Measurements from ENCODE around the gene RBM33. TPM values are rescaled to one million over a fixed set of nuclear protein-coding genes. Genes with fewer than 3 reads are reported as not detected.

RBM33 gene
- total and polyA plus RNA-seq, 9 of the 15 experiments (the other 6 are each of a cell fraction or from before 2014, with no cell fraction given): 4.4 to 80.7 (median 27.3) TPM

DNA sequence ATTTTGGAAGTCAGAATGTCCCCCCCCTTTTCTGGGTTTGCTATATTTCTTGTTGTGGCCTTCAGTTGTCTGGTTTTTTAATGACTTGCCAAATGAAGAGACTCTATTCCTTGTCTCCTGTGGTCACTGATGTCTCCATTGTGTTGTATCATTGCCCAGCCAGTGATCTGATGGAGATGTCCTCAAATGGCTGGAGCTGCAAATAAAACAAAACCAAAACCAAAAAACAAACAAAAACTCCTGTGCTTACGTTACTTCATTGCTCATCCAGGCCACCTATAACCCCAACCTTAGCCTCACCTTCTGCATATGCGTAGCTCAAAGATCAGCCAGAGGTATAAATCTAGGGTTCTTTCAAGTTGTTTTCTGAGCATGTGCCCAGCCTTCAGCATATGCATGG, 5.1 kb downstream of the RBM33 start:
- Histone ChIP-seq H3K4me1 (replicated peaks in 1 of 2; ENCODE audit: control insufficient read depth in 2 of 2, insufficient read depth in 2 of 2, low read length in 2 of 2) (peaks cover 3 to 6% of the 10 kb centered on the region in 2 experiments; a peak in 4 of 5 replicates), H3K9me1 (ENCODE audit: control insufficient read depth, insufficient read depth, low read length) (no peaks in the 10 kb centered on the region), H3K27ac (ENCODE audit: extremely low read depth, low read depth, low read length) (no peak overlapping the region), H3K36me3 (ENCODE audit: control insufficient read depth, insufficient read depth, low read length) (peaks cover 46% of the 10 kb centered on the region), H3K27me3 (ENCODE audit: control insufficient read depth in 2 of 2, insufficient read depth in 2 of 2, low read length in 2 of 2) (no peaks in the 10 kb centered on the region), H3K4me3 (no peak overlapping the region), H3K9ac (ENCODE audit: insufficient read depth in 1 of 2, low read depth in 2 of 2, low read length in 2 of 2) (no peak overlapping the region), H2AFZ (ENCODE audit: low read depth, low read length) (no peak overlapping the region), H3K79me2 (ENCODE audit: control insufficient read depth, insufficient read depth, low read length) (peaks cover 100% of the 10 kb centered on the region), H3K4me2 (ENCODE audit: insufficient read depth, low read length) (no peak overlapping the region), H3K9me3 (replicated peaks; ENCODE audit: control insufficient read depth, insufficient read depth, low read depth, low read length) (peaks cover 22% of the 10 kb centered on the region), H4K20me1 (replicated peaks; ENCODE audit: control insufficient read depth, insufficient read depth, low read length) (peaks cover 15% of the 10 kb centered on the region)
- ATAC-seq (no peak), DNase-seq (ENCODE audit: extremely low read depth in 1 of 4, low spot score in 3 of 4) (no peak), FAIRE-seq (no peak)
- TF ChIP-seq TEAD2 (tag; IDR thresholded peaks at IDR 0.05): no peak
- no peak for TF ChIP-seq CHD7 (IDR thresholded peaks at IDR 0.05; ENCODE audit: low read depth, low read length)
- TF ChIP-seq ZEB2 (IDR thresholded peaks at IDR 0.05): no peak
- no peak for TF ChIP-seq SMAD3 (CRISPR knock-in tag; conservative IDR thresholded peaks at IDR 0.05)
- TF ChIP-seq ZKSCAN3 (CRISPR knock-in tag; IDR thresholded peaks at IDR 0.05): no peak
- TF ChIP-seq CTCFL (IDR thresholded peaks at IDR 0.05; ENCODE audit: borderline replicate concordance, insufficient read depth, low read depth, low read length, poor library complexity, severe bottlenecking): no peak
- TF ChIP-seq ZNF12 (CRISPR knock-in tag; IDR thresholded peaks at IDR 0.05): no peak
- peak; percentile 70; the same call in 1 of the 2 replicates for TF ChIP-seq ZNF175 (CRISPR knock-in tag; IDR thresholded peaks at IDR 0.05; ENCODE audit: low read depth)
- no peak for TF ChIP-seq PTRF (tag; IDR thresholded peaks at IDR 0.05)
- 95% methylated on average over 2 of the region's 2 CpGs for WGBS (ENCODE audit: insufficient coverage, low coverage, missing lambda C conversion rate)
- ChIA-PET POLR2A (interaction anchor here (0.5 to 2.2 kb wide), 5 partner anchors 9 to 178 kb away, joined by 3 to 7 read pairs (median 5); no protein-coding TSS in a partner anchor), CTCF (ENCODE audit: low intra/inter-chr PET ratio) (no interaction called here)
- in situ Hi-C loops (cut with MboI): no loop called here
- no TSS peak for BruUV-seq (replicated peaks)
- intact Hi-C loops (cut with micrococcal nuclease): no loop called here

Data from K562 (cell line).